Renal pelvis (tissue), 4 donors: ENCODE measurements around the gene UNC5C. TPM values are rescaled to one million over a fixed set of nuclear protein-coding genes. Genes with fewer than 3 reads are reported as not detected.
A peak's percentile ranks its signal among the peaks of the same experiment; 100 is the strongest.

Experiments used
- DNase-seq: peaks from one replicate; pipeline ENCODE4 v3.0.0-alpha.2; 2013
- polyA plus RNA-seq, 3 donors: library from polyadenylated mRNA; unstranded; fragments of 120-200 nt; gene quantifications; one replicate each; pipeline ENCODE4 v1.2.1, GENCODE V29; 2013; ENCODE audit not compliant: insufficient read length in 3 of 3

Gene UNC5C
- polyA plus RNA-seq, 3 donors, result 33.3 to 42.0 (median 39.6) TPM

DNA sequence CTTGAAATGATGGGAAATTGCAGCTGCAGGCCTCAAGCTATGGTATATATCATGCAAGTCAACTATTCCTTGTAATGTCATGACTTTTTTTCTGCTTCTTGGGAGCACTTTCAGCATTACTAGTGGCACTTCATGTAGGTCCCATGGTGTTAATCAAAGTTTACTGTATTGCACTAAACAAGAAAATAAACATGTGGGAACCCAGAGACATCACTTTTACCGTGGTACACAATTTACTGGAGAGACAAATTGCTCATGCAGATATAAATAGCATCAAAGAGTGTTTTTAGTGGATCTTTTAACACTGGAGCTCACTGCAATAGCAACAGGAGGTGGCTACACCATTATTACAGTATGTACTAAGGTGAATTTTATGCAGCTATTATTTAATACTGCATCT is 79.2 kb downstream of the UNC5C start:
- no peak for DNase-seq

DNA sequence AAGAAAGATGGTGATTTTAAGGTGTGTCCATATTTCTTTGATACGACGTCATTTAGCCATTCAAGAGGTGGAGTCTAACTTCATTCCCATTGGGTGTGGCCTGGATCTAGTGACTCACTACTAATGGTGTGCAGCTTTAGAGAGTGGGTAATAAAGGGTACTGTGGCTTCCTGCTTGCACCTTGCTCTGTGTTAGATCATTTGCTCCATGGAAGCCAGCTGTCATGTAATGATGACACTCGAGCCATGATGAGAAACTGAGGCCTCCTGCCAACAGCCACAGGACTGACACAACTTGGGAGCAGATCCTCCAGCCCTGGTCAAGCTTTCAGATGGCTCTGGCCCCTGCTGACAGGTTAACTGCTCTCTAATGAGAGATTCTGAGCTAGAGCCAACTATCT is 82.0 kb downstream of the UNC5C start:
- DNase-seq, result no peak

DNA sequence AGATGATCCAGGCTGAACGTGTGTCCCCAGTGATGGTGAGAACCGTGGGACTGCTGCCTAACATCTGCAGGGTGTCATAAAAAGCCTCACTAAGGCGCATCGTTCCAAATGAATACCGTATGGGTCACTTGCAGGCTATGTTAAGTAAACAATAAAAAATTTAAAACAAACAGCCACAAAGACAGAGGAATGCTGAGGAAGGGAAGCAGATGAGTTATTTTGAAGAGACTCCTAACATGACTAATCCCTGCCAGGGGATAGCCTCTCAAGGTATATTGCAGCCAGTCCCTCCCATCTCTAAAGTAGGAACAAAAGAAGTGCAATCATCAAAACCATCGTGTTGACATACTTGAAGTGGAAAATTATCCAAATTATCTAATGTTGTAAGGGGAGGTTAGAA is 83.8 kb downstream of the UNC5C start:
- DNase-seq, result peak; percentile 30

DNA sequence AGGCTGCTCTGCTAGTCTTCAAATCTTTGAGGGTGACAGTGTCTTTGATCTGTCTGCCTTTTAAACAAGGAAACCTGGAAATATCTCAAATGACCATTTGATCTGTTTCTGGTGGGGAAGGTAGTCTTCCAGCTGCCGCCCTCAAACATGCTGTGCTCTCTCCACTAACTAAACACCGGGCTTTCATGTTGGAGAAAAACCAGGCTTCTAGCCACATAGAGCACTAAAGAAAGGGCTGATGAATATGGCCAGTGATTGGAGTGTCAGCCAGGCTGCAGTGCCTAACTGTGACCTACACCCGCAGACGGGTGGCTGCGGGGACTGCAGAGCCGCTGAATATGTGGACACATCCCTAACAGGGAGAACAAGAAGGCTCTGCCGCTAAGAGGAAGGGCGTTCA is 85.9 kb downstream of the UNC5C start:
- no peak for DNase-seq

DNA sequence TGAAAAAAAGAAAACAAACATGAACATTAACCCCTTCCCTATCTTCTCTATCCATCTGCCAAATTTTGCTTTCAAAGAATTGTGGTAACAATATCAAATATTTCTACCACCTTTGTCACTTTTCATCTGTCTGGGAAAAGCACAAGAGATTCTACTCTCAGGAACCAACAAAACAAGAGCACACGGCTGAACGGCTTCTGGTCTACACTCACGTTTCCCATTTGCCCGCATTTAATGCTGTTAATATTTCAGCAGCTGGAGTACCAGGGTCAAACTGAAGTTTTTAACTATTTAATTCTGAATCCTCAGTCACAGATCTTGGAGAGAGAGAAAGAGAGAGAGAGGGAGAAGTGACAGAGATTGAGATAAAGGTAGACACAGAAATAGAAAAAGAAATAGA is 91.4 kb downstream of the UNC5C start:
- DNase-seq, result no peak

DNA sequence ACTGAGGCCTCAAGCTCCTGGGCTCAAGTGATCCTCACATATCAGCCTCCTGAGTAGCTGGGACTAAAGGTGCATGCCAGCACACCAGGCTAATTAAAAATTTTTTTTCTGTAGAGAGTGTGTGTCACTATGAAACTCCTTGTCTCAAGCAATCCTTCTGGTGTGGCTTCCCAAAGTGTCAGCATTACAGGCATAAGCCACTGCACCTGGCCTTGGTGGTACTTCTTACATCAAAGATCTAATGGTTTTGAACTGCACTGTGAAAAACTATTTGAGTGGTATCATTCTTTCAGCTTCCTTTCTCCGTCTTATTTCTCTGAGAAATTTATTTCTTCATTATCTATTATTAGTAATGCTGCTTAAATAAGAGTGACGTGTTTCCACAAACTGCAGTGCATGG is 98.5 kb downstream of the UNC5C start:
- DNase-seq, result no peak

DNA sequence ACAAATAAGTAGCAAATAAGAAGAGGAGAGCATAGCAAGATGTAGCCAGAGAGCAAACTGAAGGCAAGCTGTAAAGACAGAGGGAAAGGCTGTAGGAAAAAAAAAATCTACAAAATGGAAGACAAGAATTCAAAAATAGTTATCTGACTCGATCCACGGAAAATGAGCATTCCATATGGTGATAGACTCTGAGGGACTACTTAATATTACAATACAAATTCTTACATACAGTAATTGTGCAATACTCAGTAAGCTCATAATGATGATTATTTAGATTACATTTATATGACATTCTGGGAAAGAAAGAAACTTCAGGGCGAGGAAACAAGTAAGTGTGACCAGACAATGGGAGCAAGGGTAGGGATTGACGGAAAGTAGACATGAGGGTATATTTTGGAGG is 102.6 kb downstream of the UNC5C start:
- DNase-seq, result no peak

DNA sequence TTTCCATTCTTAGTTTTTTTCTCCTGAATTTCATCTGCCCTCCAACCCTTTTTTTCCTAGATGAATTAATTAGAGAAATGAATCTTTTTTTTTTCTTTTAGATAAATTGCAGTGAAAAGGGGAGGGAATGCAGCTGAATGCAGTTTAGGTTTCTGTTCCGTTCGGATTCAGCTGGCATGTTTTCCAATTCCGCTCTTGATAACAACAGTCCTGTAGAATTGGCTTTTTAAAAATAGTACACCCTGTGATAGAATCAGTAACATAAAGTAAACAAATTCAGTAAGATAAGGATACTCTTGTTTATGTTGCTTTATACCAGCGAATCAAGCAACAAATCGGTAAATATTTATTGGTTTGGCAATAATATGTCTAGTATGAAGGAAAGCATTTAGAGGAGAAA is 103.5 kb downstream of the UNC5C start:
- DNase-seq, result no peak

DNA sequence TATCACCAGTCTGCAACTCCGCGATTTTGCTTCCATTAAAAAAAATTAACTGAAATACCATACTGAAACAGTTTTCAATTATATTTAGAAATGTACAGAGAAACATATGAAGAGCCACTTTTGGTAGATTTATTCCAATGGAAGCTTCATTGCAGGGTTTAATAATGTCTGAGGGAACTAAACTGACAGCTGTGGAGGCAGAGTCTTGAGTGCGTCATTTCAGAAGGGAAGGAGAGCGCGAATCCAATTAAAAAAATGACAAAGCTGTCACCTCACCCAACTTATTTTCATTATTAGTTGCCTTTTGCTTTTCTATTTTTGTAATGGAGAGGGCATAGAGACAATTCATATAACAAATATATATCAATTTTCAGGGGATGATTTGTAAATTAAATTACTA is 104.0 kb downstream of the UNC5C start:
- DNase-seq, result no peak

DNA sequence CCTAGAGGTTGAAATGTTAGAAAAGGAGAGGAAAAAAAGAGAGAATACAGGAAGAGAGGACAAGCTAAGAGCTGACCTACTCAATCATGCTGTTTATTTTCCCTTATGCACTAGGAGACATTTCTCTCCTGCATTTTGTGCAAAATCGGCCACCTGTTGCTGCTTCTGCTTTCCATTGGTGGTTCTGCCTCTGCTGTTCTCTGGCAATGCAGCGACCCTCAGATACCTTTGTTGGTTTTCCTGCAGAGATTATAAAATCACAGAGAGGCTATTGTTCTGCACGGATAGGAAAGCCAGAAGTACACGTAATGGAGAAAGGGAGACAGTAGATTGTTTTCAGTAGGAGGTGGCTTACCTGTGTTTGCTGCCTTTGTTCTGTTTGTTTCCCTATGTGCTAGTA is 108.9 kb downstream of the UNC5C start:
- no peak for DNase-seq

DNA sequence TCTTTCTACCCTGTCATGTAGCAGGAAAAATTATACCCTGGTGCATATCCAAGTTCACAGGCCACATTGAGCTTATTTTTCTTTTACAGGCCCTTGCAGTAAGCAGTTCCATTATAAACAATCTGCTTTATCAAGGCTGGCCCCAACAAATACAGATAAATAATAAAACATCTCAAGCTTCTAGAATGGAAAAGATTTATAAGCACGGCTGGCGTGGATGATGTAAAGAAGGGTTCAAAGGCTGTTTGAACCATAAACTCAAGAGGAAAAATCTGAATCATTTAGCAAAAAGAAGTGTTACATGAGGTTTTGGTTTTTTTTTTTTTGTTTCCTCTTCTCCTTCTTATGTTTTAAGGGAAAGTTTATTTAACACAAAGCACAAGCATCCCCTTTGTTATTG is 109.7 kb downstream of the UNC5C start:
- DNase-seq, result peak; percentile 48

DNA sequence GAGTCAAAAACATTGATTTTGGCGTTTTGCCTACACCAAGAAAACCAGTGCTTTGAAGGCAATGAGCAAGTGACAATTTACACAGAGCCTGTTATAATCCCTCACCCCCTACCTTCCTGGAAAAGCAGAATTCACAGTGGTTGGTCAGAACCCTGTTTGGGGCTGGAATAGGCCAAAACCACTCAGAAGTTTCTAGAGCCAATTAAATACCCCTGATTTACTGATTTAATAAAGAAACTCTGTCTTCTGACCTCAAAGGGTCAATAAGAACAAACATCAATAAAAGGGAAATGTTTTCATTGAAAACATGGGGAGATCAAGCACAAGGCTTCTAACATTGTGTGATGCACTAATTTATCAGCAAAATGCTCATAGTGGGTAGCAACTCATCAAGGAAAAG is 116.3 kb downstream of the UNC5C start:
- peak; percentile 45 for DNase-seq

DNA sequence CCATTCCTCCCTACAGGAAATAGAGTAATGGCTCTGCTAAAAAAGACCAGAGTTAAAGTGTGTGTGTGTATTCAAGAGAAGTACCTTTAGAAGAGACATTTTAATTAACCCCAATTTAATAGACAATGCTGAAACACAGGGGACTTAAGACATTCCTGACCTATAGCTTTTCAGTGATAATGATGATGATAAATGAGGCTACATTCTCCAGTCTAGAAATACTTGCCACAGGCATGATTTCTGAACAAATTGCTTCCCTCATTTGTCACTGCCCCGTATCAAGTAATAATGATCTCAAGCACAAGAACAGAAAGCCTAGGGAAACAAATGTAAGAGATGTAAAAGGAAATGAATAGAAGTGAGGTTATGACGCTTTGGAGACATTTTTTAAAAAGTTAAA is 117.1 kb downstream of the UNC5C start:
- no peak for DNase-seq

DNA sequence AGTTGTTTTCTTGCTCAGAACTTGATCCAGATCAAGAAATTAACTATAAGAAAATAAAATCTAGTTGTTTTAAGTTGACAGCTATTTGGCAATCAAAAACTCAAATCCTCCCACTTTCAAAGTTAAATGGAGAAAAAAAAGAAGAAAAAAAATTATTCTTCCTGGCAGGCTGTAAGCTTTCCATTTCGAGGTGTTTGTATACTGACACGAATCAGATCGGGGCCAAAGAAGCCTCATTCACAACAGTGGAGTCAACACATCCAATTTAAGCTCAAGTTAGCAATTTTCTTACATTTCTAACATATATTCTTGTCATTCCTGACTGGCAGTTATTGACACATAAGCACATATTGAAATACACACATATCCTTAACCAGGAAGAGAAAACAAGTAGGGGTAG is 119.4 kb downstream of the UNC5C start:
- no peak for DNase-seq

DNA sequence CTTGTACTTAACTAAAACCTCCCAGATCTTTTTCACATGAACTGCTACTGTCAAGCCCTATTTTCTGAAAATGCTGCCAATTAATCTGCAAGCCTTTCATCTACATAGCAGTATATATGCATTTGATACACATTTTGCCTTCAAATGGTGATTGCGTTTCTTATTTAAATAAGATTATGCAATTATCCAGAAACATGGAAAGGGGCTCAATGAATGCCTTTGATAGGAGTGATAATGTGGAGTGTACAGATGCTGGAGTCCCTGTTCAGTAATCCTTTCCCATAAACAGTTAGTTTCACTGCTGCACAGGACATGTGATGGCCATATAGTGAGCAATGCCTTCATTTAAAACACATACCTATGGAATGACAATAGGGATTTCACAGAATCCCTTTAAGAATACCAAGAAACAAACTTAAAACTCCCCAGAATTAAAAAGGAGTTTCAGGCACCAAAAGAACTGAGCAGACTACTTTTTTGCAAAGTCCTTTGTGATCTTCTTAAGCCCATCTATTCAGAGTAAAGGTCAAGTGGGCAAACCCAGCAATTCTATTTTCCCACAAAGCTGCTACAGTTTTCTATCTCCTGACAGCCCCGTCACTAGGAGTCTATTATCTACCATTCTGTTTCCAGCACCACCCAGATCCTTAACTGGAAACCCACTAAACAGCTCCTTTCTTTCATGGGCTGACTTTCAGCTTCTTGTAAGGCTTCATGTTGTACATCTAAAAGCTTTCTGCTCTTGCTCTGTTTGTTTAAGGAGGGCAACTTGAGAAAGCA is 120.3 kb downstream of the UNC5C start:
- DNase-seq, result no peak

DNA sequence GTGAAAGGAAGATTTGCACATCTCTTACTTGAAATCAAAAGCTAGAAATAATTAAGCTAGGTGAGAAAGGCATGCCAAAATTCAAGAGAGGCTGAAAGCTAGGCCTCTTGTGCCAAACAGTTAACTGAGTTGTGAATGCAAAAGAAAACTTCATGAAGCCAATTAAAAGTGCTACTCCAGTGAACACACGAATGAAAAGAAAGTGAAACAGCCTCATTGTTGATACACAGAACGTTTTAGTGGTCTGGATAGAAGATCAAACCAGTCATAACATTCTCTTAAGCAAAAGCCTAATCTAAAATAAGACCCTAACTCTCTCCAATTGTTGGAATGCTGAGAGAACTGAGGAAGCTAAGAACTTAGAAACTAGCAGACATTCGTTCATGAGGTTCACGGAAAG is 122.3 kb downstream of the UNC5C start:
- no peak for DNase-seq

DNA sequence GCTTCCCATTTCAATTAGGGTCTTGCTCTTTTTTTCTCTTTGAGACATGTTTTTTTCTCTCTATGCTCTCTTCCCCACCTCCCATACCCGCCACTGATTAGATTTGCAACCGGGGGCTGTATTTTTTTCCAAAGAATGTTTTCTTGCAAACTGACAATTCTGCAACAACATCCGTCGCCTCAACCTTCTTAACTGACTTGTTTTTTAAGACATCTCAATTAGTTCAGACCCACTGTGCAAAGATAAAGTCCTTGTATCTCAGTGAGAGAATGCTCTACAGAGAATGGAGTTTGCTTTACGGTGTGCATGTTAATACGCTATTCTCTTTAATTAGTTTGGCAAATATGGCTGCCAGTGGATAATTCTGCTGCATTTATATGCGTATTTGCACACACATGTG is 126.3 kb downstream of the UNC5C start:
- no peak for DNase-seq

DNA sequence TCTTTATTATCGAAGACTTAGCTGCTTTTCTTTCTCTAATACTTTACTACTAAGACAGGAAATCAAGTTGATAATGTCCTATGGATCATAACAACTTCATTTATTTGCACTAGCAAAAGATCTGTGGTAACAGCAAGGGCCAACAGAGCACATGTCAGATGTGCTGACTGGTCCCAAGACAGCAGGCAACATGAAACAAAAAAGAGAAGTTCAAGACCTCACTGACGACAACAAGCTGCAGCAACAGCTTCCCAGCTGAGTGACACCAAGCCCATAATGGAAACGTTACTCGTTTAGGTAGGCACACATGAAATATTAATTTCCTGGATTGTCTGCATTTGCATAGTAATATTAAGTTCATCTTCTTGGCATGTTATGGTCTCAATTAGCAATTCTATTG is 126.9 kb downstream of the UNC5C start:
- no peak for DNase-seq

DNA sequence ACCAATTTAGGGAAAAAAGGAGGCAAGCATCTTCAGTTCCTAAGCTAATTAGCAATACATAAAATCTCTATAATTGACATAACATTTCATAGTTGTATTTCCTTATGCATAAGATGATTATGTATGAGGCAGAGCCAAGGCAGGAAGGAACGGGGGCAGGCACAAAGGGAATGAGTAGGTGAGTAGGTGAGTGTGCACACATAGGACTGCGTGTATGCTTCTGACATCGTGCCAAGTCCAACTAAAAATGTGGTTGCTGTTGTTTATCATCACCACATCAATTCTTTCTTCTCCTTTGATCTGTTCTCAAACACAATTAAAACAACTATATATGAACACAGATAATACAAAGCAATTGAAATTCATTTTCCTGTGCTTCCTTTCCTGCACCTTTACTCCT is 131.2 kb downstream of the UNC5C start:
- DNase-seq, result no peak

DNA sequence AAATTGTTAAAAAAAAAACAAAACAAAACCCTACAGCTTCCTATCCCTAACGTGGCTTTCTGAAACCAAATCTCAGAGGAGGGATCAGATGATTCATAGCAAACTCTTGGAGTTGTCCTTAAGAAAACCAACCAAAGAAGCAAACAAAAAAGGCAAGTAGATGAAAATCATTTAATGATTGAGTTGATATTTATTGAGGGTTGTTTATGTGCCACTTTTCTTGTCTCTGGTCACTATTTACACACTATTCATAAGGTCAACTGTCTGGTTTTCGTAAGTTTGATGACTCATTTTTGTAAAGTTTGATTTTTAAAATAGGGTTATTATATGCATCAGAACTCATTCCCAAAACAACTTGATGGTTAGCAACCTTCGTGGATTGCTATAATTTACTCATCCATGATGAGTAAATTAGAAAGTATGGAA is 133.4 kb downstream of the UNC5C start:
- DNase-seq, result no peak

DNA sequence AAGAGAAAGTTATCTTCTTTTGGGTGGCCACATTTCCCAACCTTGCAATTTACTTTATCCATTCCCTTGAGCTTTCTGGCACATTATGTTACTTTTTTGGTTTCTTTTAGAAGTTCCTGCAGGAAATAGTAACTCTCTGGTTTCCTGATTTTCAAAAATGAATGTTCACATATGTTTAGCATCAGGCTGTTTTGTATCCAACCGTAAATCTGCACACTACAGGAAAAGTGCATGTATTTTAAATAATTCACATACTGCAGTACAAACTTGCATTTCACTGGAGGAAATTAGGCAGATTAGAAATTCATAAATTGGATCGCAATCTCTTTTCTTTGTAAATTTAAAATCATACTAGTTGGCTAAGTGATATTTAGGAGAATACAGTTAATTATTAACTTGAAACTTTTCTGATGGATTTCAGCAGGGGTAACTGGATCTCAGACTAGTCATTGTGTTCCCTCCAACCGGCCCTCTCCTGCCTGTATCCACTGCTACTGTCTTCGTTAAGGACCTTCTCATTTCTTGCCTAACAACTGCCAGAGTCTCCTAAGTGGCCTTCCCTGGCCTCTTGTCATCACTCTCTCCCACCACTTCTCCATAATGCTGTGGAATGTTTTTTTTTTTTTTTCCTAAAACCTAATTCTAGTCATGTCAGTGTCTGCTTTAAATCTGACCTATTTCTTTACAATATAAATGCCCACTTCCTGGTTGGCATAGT is 137.2 kb downstream of the UNC5C start:
- DNase-seq, result no peak

DNA sequence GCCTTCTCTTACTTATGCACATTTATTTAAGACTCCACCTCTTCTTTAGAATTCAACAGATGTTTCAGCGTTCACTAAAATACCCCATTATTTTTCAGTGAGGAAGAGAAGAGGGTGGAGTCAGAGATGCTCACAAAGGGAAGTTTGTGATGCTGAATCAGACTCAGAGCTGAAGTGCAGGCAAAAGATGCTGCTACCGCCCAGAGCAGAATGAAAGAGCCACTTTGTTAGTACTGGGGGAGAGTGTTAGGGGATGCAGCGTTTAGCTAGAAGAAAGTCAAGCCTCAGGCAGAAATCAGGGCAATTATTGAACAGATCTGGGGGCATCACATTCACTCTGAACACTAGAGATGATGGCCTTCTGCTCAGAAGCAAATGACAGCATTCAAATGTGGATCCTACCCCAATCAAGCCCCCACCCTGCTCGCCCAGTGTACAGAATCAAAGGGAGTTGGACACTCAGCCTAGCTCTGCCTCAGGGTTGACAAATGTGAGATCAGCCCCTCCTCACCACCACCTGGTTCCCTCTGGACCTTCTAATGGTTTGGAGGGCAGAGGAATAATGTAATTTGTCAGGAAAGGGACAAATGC is 138.3 kb downstream of the UNC5C start:
- DNase-seq, result no peak

DNA sequence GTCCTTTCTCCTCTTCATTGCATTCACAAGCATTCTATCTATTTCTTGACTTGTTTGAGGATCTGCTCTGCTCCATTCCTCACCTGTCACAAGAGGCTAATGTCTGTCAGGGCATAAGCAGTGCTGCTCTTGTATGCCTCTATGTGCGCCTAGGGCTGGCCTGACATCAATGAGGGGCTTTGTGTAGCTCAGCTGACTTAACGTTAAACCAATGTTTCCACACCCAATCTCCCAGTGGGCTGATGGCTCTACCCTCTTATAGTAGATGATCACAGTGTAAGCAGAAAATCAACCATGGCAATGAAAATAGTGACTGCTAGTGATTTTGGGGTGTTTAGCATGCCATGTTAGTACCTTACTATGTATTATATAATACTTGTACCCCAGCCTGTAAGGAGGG is 139.0 kb downstream of the UNC5C start:
- DNase-seq, result no peak
